IPS DF 4.7 (cell line): ENCODE measurements around the gene ALCAM.

ENCODE experiments used
- DNase-seq: peaks from one replicate; pipeline ENCODE4 v3.0.0-alpha.2; 2013; ENCODE audit warnings: low spot score; ENCODE audit errors: extremely low read depth

The ALCAM gene

GRCh38 chr3:105366326-105367062 is at the start of gene ALCAM:
Gene ALCAM, plus strand, starts transcription at chr3:105366909.
- DNase-seq, result peak; percentile 95

DNA sequence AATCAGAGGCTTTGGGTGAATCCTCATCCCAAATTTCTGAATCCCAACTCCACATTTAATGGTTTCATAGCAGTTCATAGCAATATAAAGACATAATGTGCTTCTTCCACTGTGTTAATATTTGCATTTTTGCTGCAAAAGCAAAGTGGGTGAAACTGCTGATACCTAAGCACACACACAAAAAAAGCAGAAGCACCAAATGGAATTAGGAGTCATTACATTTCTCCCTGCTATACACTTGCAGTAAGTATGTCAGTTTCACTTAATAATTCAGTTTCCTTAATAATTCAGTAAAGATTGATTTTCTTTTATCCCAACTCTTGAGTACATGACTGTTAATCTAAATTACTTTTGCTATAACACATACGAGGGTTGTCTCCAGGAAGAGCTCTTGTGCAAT is 48.9 kb upstream of the ALCAM start:
- DNase-seq, result no peak

DNA sequence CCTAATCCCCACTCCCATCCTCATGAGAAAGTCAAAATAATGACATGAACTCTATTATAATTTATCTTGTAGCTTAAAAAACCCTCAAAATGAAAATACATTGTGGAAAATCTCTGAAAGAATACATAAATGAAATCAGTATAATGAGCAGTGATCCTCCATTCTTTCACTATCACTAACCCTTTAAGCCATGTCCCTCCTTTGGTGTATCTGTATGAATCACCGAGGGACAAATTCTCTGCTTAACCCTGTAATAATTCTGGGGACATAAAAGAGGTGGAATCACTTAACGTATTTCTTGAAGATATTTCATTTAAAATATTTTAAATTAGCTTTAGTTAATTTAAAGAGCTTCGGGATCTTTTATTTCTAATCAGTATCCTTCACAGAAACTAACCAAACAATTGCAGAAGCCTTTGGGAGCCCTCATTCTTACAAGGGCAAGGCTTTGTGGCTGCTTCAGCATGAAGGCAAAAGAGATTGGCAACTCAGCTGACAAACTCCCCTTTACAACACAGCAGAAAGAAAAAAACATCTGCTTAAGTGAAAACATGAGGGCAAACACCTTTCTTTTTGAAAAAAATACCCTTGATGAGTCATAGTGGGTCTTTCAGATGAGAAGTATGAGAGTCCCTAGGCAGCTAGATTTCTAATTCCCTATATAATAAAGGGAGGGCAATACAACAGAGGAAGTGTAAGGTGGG is 44.0 kb upstream of the ALCAM start:
- no peak for DNase-seq

GRCh38 chr3:105323274-105323599 is 43.5 kb upstream of the ALCAM start:
- DNase-seq, result no peak

GRCh38 chr3:105324951-105325350 is 41.8 kb upstream of the ALCAM start:
- DNase-seq, result no peak

DNA sequence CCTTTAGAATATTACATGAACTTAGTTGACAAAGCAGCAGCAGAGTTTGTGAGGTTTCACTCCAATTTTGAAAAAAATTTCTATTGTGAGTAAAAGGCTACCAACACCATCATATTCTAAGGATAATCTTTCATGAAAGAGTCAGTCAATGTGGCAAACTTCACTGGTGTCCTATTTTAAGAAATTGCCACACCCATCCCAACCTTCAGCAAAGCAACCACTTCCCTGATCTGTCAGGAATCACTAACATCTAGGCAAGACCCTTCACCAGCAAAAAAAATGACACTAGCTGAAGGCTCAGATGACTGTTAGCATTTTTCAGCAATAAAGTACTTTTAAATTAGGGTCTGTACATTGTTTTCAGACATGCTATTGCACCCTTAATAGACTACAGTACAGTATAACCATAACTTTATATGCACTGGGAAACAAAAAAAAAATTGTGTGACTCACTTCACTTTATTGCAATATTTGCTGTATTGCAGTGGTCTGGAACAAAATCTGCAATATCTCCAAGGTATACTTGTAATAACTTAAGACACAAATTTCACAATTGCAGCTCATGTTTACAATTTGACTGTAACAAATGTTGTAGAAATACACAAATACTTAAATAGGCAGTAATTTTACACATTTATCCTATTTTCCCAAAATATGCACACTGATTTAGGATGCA is 38.9 kb upstream of the ALCAM start:
- no peak for DNase-seq

- no peak for DNase-seq
Measured at GRCh38 chr3:105328338-105328730, 38.4 kb upstream of the ALCAM start.

- DNase-seq, result no peak
Measured at GRCh38 chr3:105332961-105333360, 33.7 kb upstream of the ALCAM start.

DNA sequence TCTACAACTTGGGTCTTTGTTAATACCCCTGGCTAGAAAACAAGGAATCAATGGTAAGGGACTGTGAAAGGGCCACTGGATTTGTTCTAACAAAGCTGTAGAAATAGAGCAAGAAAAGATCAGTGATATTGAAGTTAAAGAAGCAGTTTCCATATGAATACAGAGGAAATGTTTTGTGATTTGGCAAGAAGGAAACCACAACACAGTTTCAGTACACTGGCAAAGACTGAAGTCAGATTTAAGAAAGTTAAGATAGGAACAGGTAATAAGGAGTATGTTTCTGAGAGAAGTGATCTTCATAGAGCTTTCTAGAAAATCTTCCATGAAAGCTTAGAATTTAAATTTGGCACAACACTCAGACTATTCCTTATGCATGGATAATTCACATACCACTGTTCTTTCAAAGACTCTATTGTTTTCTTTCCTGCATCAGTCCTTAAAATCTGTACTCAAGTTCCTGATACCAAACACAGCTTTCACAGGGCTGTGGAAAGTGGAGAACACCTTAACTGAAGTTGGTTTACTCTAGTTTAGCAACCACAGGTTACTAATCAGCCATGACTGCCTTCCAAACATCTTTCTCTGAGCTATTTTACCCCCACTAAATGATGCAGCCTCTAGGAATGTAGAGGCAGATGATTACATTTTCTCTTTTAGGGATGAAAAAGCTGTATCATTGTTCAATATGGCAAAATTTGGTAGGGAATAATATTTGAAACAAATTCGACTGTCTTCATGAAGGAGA is 32.4 kb upstream of the ALCAM start:
- no peak for DNase-seq

DNA sequence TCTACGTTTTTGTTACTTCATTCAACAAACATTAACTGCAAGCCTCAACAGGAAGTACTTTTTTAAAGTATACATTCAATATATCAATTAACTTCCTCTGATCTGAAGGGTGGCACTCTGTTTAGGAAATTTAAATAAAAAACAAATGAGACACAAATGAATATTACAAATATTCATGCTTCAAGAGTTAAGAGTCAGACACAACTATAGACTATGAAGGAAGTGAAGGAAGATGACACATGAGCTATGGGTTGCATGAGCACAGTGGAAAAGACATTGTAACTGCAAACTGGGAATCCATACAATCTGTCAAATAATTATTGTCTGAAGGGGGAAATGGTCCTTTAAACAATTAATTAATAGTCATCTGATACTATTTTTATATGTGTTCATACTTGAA is 26.8 kb upstream of the ALCAM start:
- no peak for DNase-seq

GRCh38 chr3:105343991-105344390 is 22.7 kb upstream of the ALCAM start:
- DNase-seq, result no peak

- no peak for DNase-seq
Measured at GRCh38 chr3:105345156-105345555, 21.6 kb upstream of the ALCAM start.

- no peak for DNase-seq
Measured at GRCh38 chr3:105347625-105348302, 18.9 kb upstream of the ALCAM start.

DNA sequence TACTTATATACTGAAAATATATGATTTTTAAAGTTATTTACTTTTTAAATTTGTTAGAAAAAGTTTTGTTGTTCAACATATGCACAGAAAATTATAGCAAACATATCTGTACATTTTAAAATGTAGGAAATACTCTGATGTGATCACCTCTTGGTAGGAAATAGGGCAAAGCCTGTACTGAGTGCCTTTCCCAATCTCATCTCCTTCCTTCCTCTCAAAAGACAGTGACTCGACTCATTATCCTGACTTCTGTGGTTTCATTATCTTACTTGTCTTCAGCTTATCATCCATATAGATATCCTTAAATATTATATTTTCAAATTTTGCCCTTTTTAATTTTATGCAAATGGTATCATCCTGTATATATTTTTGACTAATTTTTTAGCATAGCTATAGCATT is 18.4 kb upstream of the ALCAM start:
- DNase-seq, result no peak

- DNase-seq, result no peak
Measured at GRCh38 chr3:105349684-105350387, 16.9 kb upstream of the ALCAM start.

DNA sequence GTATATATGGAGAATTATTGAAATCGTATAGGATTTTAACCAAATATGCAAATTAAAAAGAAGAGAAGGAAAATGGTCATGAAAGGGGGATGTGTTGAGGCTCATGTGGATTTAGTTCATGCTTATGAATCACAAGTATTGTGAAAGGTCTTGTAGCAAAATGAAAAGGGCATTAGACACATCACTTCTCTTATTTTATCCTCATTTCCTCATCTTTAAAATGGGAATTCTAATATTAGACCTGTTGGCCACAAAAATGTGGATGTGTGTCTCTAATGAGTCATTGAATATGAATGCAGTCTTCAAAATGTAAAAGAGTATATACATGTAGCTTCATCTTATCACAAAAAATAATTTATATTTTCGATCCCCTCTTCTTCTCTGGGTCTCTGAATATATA is 14.9 kb upstream of the ALCAM start:
- DNase-seq, result no peak

- DNase-seq, result no peak
Measured at GRCh38 chr3:105352976-105353375, 13.7 kb upstream of the ALCAM start.

- DNase-seq, result no peak
Measured at GRCh38 chr3:105353485-105354161, 13.1 kb upstream of the ALCAM start.

GRCh38 chr3:105354429-105354828 is 12.3 kb upstream of the ALCAM start:
- no peak for DNase-seq

DNA sequence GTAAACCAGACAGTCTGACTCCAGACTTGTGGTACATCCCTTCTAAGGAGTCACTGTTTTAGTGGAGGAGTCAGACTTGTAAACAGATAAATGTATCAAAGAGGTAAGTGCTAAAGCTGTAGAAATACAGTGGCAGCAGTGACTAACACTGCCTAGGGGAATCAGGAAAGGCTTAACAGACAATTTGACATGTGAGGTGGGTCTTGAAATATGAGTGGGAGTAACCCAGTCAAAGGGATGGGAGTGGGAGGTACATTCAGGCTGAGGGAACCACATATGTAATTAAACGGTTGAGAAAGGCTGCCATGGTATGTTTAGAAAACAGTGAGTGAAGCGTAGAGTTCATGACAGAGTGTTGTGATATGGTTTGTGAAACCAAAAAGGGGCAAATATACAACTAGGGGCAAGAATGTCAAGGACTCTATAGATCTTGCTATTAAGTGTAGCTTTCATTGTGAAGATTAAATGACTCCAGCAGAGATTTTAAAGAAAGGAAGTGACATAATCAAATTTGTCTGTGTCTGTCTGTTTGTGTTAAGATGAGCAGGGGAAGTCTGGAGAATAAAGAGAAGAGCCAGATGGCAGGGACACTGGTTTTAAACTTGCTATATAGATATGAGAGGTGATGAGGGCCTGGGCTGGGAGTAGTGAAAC is 11.2 kb upstream of the ALCAM start:
- DNase-seq, result no peak
